CD14-positive monocyte (primary cell): ENCODE data around the gene IFIH1. TPM values are rescaled to one million over a fixed set of nuclear protein-coding genes. Genes with fewer than 3 reads are reported as not detected.

ENCODE experiments used
- DNase-seq, 3 donors: peaks; one replicate each; pipeline ENCODE4 v3.0.0-alpha.2; 2011 to 2022
- H2AFZ ChIP-seq: 2 replicates; pipeline ENCODE4 v1.6.0; 2012; ENCODE audit warnings: mild to moderate bottlenecking, low read depth, low read length, inconsistent platforms; ENCODE audit not compliant: insufficient read depth, poor library complexity, severe bottlenecking
- H3K27ac ChIP-seq, 2 donors: 1 replicate in 1 of 2; 2 replicates in 1 of 2; pipeline ENCODE4 v1.5.1; 2012 to 2013; ENCODE audit warnings: low read length in 2 of 2, control low read depth in 1 of 2, inconsistent platforms in 1 of 2, low read depth in 1 of 2, mild to moderate bottlenecking in 1 of 2
- H3K27me3 ChIP-seq, 2 donors: one replicate each; pipeline versions ENCODE4 v1.6.0 to v1.6.1; 2011 to 2013; ENCODE audit warnings: low read length in 2 of 2; ENCODE audit not compliant: control insufficient read depth in 2 of 2, insufficient read depth in 2 of 2
- H3K36me3 ChIP-seq, 2 donors: replicated peaks in 1 of 2; 1 replicate in 1 of 2; 2 replicates in 1 of 2; pipeline versions ENCODE4 v1.5.1 to v1.6.1; 2012 to 2013; ENCODE audit warnings: low read length in 2 of 2, control low read depth in 1 of 2, inconsistent platforms in 1 of 2, mild to moderate bottlenecking in 1 of 2; ENCODE audit not compliant: insufficient read depth in 2 of 2, control insufficient read depth in 1 of 2
- H3K4me1 ChIP-seq, 2 donors: 1 replicate in 1 of 2; 2 replicates in 1 of 2; pipeline versions ENCODE4 v1.5.1 to v1.6.1; 2012 to 2013; ENCODE audit warnings: low read length in 2 of 2, control low read depth in 1 of 2, inconsistent platforms in 1 of 2, mild to moderate bottlenecking in 1 of 2, moderate library complexity in 1 of 2; ENCODE audit not compliant: insufficient read depth in 2 of 2, control insufficient read depth in 1 of 2
- H3K4me2 ChIP-seq: replicated peaks from 2 replicates; pipeline ENCODE3; 2012; ENCODE audit warnings: low read length, moderate library complexity, mild to moderate bottlenecking; ENCODE audit not compliant: poor library complexity, severe bottlenecking; ENCODE audit errors: extremely low read depth
- H3K4me3 ChIP-seq, 3 experiments: fragments of 200-600 bp in 1 of 3; sonication (generic) in 1 of 3; replicated peaks in 1 of 3; 1 replicate in 2 of 3; 2 replicates in 1 of 3; pipeline ENCODE4 v1.5.1; 2011 to 2013; ENCODE audit warnings: low read length in 3 of 3, mild to moderate bottlenecking in 3 of 3, control low read depth in 2 of 3, low read depth in 2 of 3, inconsistent platforms in 1 of 3, moderate library complexity in 1 of 3
- H3K79me2 ChIP-seq: 2 replicates; pipeline ENCODE4 v1.6.0; 2012; ENCODE audit warnings: mild to moderate bottlenecking, control low read depth, inconsistent platforms, low read length, moderate library complexity; ENCODE audit not compliant: insufficient read depth
- H3K9ac ChIP-seq: 2 replicates; pipeline ENCODE4 v1.6.0; 2017; ENCODE audit warnings: low read length, mild to moderate bottlenecking; ENCODE audit not compliant: insufficient read depth, poor library complexity, severe bottlenecking
- H3K9me3 ChIP-seq, 2 donors: replicated peaks in 1 of 2; 1 replicate in 1 of 2; 2 replicates in 1 of 2; pipeline versions ENCODE4 v1.5.1 to v1.6.1; 2012 to 2013; ENCODE audit warnings: low read length in 2 of 2, control low read depth in 1 of 2; ENCODE audit not compliant: control insufficient read depth in 1 of 2, insufficient read depth in 1 of 2
- H4K20me1 ChIP-seq: 2 replicates; pipeline ENCODE4 v1.6.0; 2012; ENCODE audit warnings: mild to moderate bottlenecking, low read length, control low read depth, moderate library complexity; ENCODE audit not compliant: insufficient read depth
- H3K27ac Mint-ChIP-seq, 7 donors: one replicate each; pipeline ENCODE4 v1.8.0; 2020; ENCODE audit warnings: mild to moderate bottlenecking in 7 of 7, mixed read lengths in 7 of 7, moderate library complexity in 6 of 7, inconsistent platforms in 2 of 7
- H3K27me3 Mint-ChIP-seq, 3 donors: one replicate each; pipeline ENCODE4 v1.8.0; 2021 to 2022; ENCODE audit warnings: low read depth in 3 of 3, mild to moderate bottlenecking in 3 of 3, mixed read lengths in 3 of 3, moderate library complexity in 3 of 3, inconsistent platforms in 1 of 3
- H3K36me3 Mint-ChIP-seq, 2 donors: one replicate each; pipeline ENCODE4 v1.8.0; 2020; ENCODE audit warnings: mixed read lengths in 2 of 2, inconsistent platforms in 1 of 2, mild to moderate bottlenecking in 1 of 2
- H3K4me1 Mint-ChIP-seq: one replicate; pipeline ENCODE4 v1.8.0; 2020; ENCODE audit warnings: mild to moderate bottlenecking, mixed read lengths
- H3K4me3 Mint-ChIP-seq, 2 donors: one replicate each; pipeline ENCODE4 v1.8.0; 2020; ENCODE audit warnings: mild to moderate bottlenecking in 2 of 2, mixed read lengths in 2 of 2, moderate library complexity in 1 of 2
- H3K9me3 Mint-ChIP-seq, 7 donors: one replicate each; pipeline ENCODE4 v1.8.0; 2020 to 2022; ENCODE audit warnings: mixed read lengths in 7 of 7, mild to moderate bottlenecking in 6 of 7, moderate library complexity in 6 of 7, inconsistent platforms in 2 of 7
- WGBS: methylation state at CpG from one replicate; pipeline ENCODE4 v1.1.5; 2013; ENCODE audit warnings: missing lambda C conversion rate; ENCODE audit not compliant: insufficient coverage; 5-methylcytosine and 5-hydroxymethylcytosine counted together
- intact Hi-C, 2 donors: fragments of 100-400 bp; cut with micrococcal nuclease; formaldehyde crosslinking; loops; one replicate each; pipeline versions ENCODE4 v1.15.0 to v1.15.1; 2023
- polyA plus RNA-seq, 3 donors: library from polyadenylated mRNA; depleted of rRNA in 1 of 3; unstranded in 2 of 3; stranded (reverse) in 1 of 3; fragments of 300-500 nt in 2 of 3; fragments of >200 nt in 1 of 3; fragmentation: Illumina TruSeq in 2 of 3; gene quantifications; 1 replicate in 2 of 3; 2 replicates in 1 of 3; pipeline ENCODE4 v1.2.3, GENCODE V29; 2012 to 2021
- TF ChIP-seq, protein P1 (sequence below): fragments of 200-600 bp; IDR thresholded peaks from one replicate; pipeline ENCODE4 v1.8.0; 2022; ENCODE audit warnings: antibody characterized with exemption, mild to moderate bottlenecking

Gene IFIH1
- polyA plus RNA-seq, 3 donors = 11.6 to 17.6 (median 17.1) TPM

DNA sequence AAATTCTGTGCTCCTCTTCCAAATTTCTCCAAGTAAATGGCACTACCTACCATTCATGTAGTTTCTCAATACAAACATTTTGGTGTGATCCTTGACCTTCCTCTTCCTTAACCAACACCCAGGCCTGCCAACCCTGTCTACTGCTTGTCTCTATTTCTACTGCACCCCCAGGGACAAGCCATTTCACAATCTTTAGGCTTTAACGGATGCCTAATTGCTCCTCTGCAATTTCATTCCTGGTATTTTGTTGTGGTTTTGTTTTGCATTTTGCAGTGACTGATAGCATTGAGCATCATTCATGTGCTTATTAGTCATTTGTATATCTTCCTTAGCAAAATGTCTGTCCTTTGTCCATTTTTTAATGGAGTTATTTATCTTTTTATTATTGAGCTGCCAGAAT lies 85.3 kb downstream of the IFIH1 start:
- H3K4me3 ChIP-seq = no peak overlapping the region
- TF ChIP-seq, protein P1, sequence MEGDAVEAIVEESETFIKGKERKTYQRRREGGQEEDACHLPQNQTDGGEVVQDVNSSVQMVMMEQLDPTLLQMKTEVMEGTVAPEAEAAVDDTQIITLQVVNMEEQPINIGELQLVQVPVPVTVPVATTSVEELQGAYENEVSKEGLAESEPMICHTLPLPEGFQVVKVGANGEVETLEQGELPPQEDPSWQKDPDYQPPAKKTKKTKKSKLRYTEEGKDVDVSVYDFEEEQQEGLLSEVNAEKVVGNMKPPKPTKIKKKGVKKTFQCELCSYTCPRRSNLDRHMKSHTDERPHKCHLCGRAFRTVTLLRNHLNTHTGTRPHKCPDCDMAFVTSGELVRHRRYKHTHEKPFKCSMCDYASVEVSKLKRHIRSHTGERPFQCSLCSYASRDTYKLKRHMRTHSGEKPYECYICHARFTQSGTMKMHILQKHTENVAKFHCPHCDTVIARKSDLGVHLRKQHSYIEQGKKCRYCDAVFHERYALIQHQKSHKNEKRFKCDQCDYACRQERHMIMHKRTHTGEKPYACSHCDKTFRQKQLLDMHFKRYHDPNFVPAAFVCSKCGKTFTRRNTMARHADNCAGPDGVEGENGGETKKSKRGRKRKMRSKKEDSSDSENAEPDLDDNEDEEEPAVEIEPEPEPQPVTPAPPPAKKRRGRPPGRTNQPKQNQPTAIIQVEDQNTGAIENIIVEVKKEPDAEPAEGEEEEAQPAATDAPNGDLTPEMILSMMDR = no peak
- peaks cover 0 to 11% of the 10 kb centered on the region in 2 donors for H3K9me3 ChIP-seq
- no peaks in the 10 kb centered on the region for H3K27me3 Mint-ChIP-seq
- WGBS = no CpG with 5 or more reads among the region's 1 CpG
- H3K27ac ChIP-seq = no peak overlapping the region
- no peaks in the 10 kb centered on the region for H3K27me3 ChIP-seq
- H3K36me3 ChIP-seq = no peaks in the 10 kb centered on the region
- peaks cover 6% of the 10 kb centered on the region for H3K4me1 Mint-ChIP-seq
- no peak overlapping the region for H2AFZ ChIP-seq
- H3K9ac ChIP-seq = no peak overlapping the region
- intact Hi-C loops = no loop called here
- DNase-seq = peak in 1 of 3 donors; percentile 16
- no peak overlapping the region for H3K4me3 Mint-ChIP-seq
- no peak overlapping the region for H3K27ac Mint-ChIP-seq
- H3K4me2 ChIP-seq = no peak overlapping the region
- peaks cover 4 to 14% (median 5%) of the 10 kb centered on the region in 7 donors for H3K9me3 Mint-ChIP-seq
- no peaks in the 10 kb centered on the region for H3K36me3 Mint-ChIP-seq
- H4K20me1 ChIP-seq = no peaks in the 10 kb centered on the region
- no peaks in the 10 kb centered on the region for H3K4me1 ChIP-seq
- H3K79me2 ChIP-seq = no peaks in the 10 kb centered on the region

DNA sequence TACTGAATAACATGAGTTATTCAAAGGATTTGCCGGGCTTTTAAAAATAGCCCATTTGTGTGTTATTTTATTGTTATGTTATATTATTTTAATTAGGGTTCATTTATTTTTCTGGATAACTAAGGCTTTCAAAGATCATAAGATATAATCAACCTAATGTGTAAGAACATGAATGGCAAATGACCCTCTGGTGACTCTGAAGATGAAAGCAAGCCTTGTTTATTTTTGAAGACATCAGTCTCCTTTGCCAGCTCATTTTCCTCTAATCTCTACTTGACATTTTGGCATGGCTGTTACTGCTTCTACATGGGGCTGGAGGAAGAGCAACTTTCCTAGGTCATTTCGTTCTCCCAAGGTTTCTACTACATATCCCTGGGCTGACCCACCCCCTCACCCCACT lies 85.8 kb downstream of the IFIH1 start:
- Histone ChIP-seq H2AFZ (no peak overlapping the region), H3K27me3 (no peaks in the 10 kb centered on the region), H3K4me3 (no peak overlapping the region), H3K9me3 (peaks cover 0 to 11% of the 10 kb centered on the region in 2 donors), H4K20me1 (no peaks in the 10 kb centered on the region), H3K9ac (no peak overlapping the region), H3K4me2 (no peak overlapping the region), H3K4me1 (no peaks in the 10 kb centered on the region), H3K36me3 (no peaks in the 10 kb centered on the region), H3K79me2 (no peaks in the 10 kb centered on the region), H3K27ac (no peak overlapping the region)
- no peaks in the 10 kb centered on the region for H3K36me3 Mint-ChIP-seq
- H3K9me3 Mint-ChIP-seq = peaks cover 4 to 14% (median 5%) of the 10 kb centered on the region in 7 donors
- peaks cover 6% of the 10 kb centered on the region for H3K4me1 Mint-ChIP-seq
- no peak overlapping the region for H3K4me3 Mint-ChIP-seq
- H3K27me3 Mint-ChIP-seq = no peaks in the 10 kb centered on the region
- no peak for DNase-seq
- intact Hi-C loops = no loop called here
- TF ChIP-seq, protein P1 = no peak
- 100% methylated on average over 1 of the region's 2 CpGs for WGBS
- H3K27ac Mint-ChIP-seq = no peak overlapping the region
